Gastrocnemius medialis (tissue), 4 donors: Measurements from ENCODE around the gene CRAMP1.

ENCODE experiments used
- POLR2A ChIP-seq, 2 donors: fragments of 450-650 bp; IDR thresholded peaks; one replicate each; pipeline ENCODE4 v1.6.1; 2017; ENCODE audit warnings: antibody characterized with exemption in 2 of 2, mild to moderate bottlenecking in 2 of 2, moderate library complexity in 2 of 2
- TF ChIP-seq, protein P1 (sequence below), 5 experiments: fragments of 450-650 bp in 3 of 5; fragments of 200-600 bp in 2 of 5; sonication (generic) in 2 of 5; IDR thresholded peaks in 4 of 5; conservative IDR thresholded peaks in 1 of 5; 1 replicate in 4 of 5; 2 replicates in 1 of 5; pipeline ENCODE4 v1.5.1; 2016 to 2019; ENCODE audit warnings: antibody characterized with exemption in 5 of 5, mild to moderate bottlenecking in 3 of 5, moderate library complexity in 3 of 5

DNA sequence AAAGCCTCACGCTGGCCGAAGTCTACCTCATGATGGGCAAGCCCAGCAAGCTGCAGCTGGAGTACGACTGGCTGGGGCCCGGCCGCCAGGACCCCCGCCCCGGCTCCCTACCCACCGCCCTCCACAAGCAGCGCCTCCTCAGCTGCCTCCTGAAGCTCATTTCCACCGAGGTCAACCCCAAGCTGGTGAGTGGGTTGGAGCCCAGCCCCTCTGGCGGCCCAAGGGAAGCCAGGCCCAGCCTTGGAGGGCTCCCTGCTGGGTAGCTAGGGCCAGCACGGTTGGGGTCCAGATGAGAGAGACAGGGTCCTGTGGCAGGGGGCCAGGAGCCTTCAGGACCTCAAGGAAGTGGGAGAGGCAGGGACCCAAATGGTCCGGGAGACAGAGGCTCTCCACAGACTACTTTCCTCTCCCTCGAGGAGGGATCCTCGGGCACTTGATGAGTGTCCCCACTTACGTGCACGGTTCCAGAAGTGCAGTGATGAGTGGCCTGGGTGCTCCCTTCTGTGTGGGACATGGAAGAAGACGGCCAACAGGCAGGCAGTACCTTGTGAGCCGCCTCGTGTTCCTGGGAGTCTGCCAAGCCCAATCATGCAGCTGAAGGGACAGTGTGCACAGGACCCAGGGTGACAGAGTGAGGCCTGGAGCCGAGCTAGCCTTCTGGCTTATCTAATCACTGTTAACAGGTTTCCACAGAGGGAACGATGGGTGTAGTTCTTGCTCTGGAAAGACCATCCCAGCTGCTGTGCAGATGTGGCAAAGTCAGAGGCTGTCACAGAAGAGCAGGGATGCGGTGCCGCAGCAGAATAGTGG is 44.9 kb downstream of the CRAMP1 start:
- TF ChIP-seq, protein P1, sequence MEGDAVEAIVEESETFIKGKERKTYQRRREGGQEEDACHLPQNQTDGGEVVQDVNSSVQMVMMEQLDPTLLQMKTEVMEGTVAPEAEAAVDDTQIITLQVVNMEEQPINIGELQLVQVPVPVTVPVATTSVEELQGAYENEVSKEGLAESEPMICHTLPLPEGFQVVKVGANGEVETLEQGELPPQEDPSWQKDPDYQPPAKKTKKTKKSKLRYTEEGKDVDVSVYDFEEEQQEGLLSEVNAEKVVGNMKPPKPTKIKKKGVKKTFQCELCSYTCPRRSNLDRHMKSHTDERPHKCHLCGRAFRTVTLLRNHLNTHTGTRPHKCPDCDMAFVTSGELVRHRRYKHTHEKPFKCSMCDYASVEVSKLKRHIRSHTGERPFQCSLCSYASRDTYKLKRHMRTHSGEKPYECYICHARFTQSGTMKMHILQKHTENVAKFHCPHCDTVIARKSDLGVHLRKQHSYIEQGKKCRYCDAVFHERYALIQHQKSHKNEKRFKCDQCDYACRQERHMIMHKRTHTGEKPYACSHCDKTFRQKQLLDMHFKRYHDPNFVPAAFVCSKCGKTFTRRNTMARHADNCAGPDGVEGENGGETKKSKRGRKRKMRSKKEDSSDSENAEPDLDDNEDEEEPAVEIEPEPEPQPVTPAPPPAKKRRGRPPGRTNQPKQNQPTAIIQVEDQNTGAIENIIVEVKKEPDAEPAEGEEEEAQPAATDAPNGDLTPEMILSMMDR (IDR thresholded peaks at IDR 0.05 in 4 of 5, conservative IDR thresholded peaks at IDR 0.05 in 1 of 5), result no peak
- TF ChIP-seq POLR2A (IDR thresholded peaks at IDR 0.05), result no peak
